ENCODE data around the gene TRIM8.

GRCh38 chr10:102648889-102649796 lies 4.9 kb downstream of the TRIM8 start:
- TF ChIP-seq CTCF (conservative IDR thresholded peaks at IDR 0.05): no peak
- no peak for TF ChIP-seq EZH2 (IDR thresholded peaks at IDR 0.05; ENCODE audit: low read depth)
